K562 (cell line): Measurements from ENCODE around the gene HMGN1. TPM values are rescaled to one million over a fixed set of nuclear protein-coding genes. Genes with fewer than 3 reads are reported as not detected.

Experiments used
- ATAC-seq: fragments of 200-7000 bp; cut with Tn5 transposase; 3 replicates; pipeline ENCODE4 v1.9.1; 2020; ENCODE audit warnings: moderate library complexity
- BruUV-seq: library from RNA; stranded (reverse); fragments of 400-500 nt; replicated peaks from 2 replicates; lab custom pipeline; 2021; lab: Mats Ljungman, UMichigan
- CTCF ChIA-PET: fragments of 300-600 bp; formaldehyde crosslinking; extraction: SDS; loops from one replicate; lab custom pipeline; 2021; ENCODE audit warnings: low intra/inter-chr PET ratio; lab: Yijun Ruan, JAX
- POLR2A ChIA-PET: fragments of 300-600, 350-650 bp; sonication (Branson Sonifier 250); formaldehyde crosslinking; extraction: SDS; loops from one replicate; lab custom pipeline; 2021; ENCODE audit warnings: antibody characterized with exemption, inconsistent platforms; lab: Yijun Ruan, JAX
- DNase-seq, 4 experiments: peaks; one replicate each; pipeline versions ENCODE4 v3.0.0 to v3.0.0-alpha.2; 2011 to 2018; ENCODE audit warnings: low spot score in 3 of 4, mixed read lengths in 3 of 4; ENCODE audit errors: extremely low read depth in 1 of 4
- FAIRE-seq: peaks from 2 replicates; lab custom pipeline; 2011; peaks lifted over from hg19 to GRCh38; lab: Jason Lieb, UNC
- H2AFZ ChIP-seq: 2 replicates; pipeline ENCODE4 v1.6.0; 2011; ENCODE audit warnings: low read depth, low read length, control low read depth, inconsistent platforms
- H3K27ac ChIP-seq: fragments of 200-600 bp; 3 replicates; pipeline ENCODE4 v1.8.0; 2011; ENCODE audit warnings: low read depth, mild to moderate bottlenecking, control low read depth, inconsistent platforms, low read length, moderate library complexity, mixed read lengths; ENCODE audit errors: extremely low read depth
- H3K27me3 ChIP-seq, 2 experiments: fragments of 300-600 bp in 1 of 2; 2 replicates in 1 of 2; 3 replicates in 1 of 2; pipeline versions ENCODE4 v1.6.0 to v1.8.0; 2011; ENCODE audit warnings: inconsistent platforms in 2 of 2, low read length in 2 of 2, mild to moderate bottlenecking in 1 of 2, mixed read lengths in 1 of 2, moderate library complexity in 1 of 2; ENCODE audit not compliant: control insufficient read depth in 2 of 2, insufficient read depth in 2 of 2
- H3K36me3 ChIP-seq: fragments of 300-600 bp; 3 replicates; pipeline ENCODE4 v1.8.0; 2011; ENCODE audit warnings: mild to moderate bottlenecking, low read length, inconsistent platforms; ENCODE audit not compliant: control insufficient read depth, insufficient read depth
- H3K4me1 ChIP-seq, 2 experiments: fragments of 200-600 bp in 1 of 2; replicated peaks in 1 of 2; 2 replicates in 1 of 2; 3 replicates in 1 of 2; pipeline versions ENCODE4 v1.5.1 to v1.8.0; 2011; ENCODE audit warnings: inconsistent platforms in 2 of 2, low read length in 2 of 2, mild to moderate bottlenecking in 1 of 2, mixed read lengths in 1 of 2, moderate library complexity in 1 of 2; ENCODE audit not compliant: control insufficient read depth in 2 of 2, insufficient read depth in 2 of 2
- H3K4me2 ChIP-seq: 2 replicates; pipeline ENCODE4 v1.6.1; 2011; ENCODE audit warnings: low read length, control low read depth, inconsistent platforms, mixed read lengths; ENCODE audit not compliant: insufficient read depth
- H3K4me3 ChIP-seq: fragments of 200-600 bp; sonication (generic), shearing (Covaris generic); 2 replicates; pipeline ENCODE4 v1.5.1; 2016; ENCODE audit warnings: control low read depth, inconsistent platforms
- H3K79me2 ChIP-seq: fragments of 200-600 bp; 3 replicates; pipeline ENCODE4 v1.8.0; 2011; ENCODE audit warnings: low read length, inconsistent platforms; ENCODE audit not compliant: control insufficient read depth, insufficient read depth
- H3K9ac ChIP-seq, 2 experiments: 2 replicates each; pipeline versions ENCODE4 v1.6.0 to v1.6.1; 2011; ENCODE audit warnings: low read depth in 2 of 2, low read length in 2 of 2, control low read depth in 1 of 2, inconsistent platforms in 1 of 2, mild to moderate bottlenecking in 1 of 2, mixed read lengths in 1 of 2; ENCODE audit not compliant: insufficient read depth in 1 of 2
- H3K9me1 ChIP-seq: one replicate; pipeline ENCODE4 v1.6.0; 2011; ENCODE audit warnings: inconsistent platforms, mild to moderate bottlenecking, low read length, moderate library complexity; ENCODE audit not compliant: control insufficient read depth, insufficient read depth
- H3K9me3 ChIP-seq: replicated peaks from 2 replicates; pipeline ENCODE4 v1.5.1; 2011; ENCODE audit warnings: low read depth, low read length, inconsistent platforms; ENCODE audit not compliant: control insufficient read depth, insufficient read depth
- H4K20me1 ChIP-seq: replicated peaks from 2 replicates; pipeline ENCODE4 v1.6.1; 2011; ENCODE audit warnings: low read length, inconsistent platforms, mixed read lengths; ENCODE audit not compliant: control insufficient read depth, insufficient read depth
- POLR2G ChIP-seq: fragments of 200-400 bp; formaldehyde crosslinking; IDR thresholded peaks from 2 replicates; pipeline ENCODE4 v1.6.1; 2017; ENCODE audit warnings: low read depth, mild to moderate bottlenecking, antibody characterized with exemption, low read length, moderate library complexity
- RBFOX2 ChIP-seq: fragments of 200-400 bp; formaldehyde crosslinking; IDR thresholded peaks from 2 replicates; pipeline ENCODE4 v1.6.1; 2017; ENCODE audit warnings: low read depth, mild to moderate bottlenecking, low read length, moderate library complexity
- RFX7 ChIP-seq: fragments of 250-450 bp; sonication (Bioruptor Pico); IDR thresholded peaks from 2 replicates; pipeline ENCODE4 v1.5.1; 2021; ENCODE audit warnings: mild to moderate bottlenecking
- ZNF655 ChIP-seq: fragments of 250-450 bp; sonication (Bioruptor Pico); IDR thresholded peaks from 2 replicates; pipeline ENCODE4 v1.5.0; 2021
- WGBS: fragments of 100-300 bp; shearing (Covaris generic); methylation state at CpG from one replicate; pipeline ENCODE4 v1.1.6; 2016; ENCODE audit warnings: low coverage, mixed read lengths; ENCODE audit not compliant: insufficient coverage; ENCODE audit errors: missing lambda C conversion rate; 5-methylcytosine and 5-hydroxymethylcytosine counted together
- in situ Hi-C: fragments of 300-500 bp; cut with MboI; formaldehyde crosslinking; loops from 4 replicates; pipeline ENCODE4 v1.15.0; 2018; ENCODE audit warnings: inconsistent platforms, mixed read lengths
- intact Hi-C: fragments of 100-400 bp; cut with micrococcal nuclease; formaldehyde crosslinking; loops from 2 replicates; pipeline ENCODE4 v1.14.2; 2022
- polyA plus RNA-seq, 8 experiments: library from polyadenylated mRNA; depleted of rRNA in 4 of 8; stranded (reverse) in 5 of 8; unstranded in 3 of 8; fragments of >200 nt; fragmentation: Nextera tagmentation in 2 of 8; fragmentation: Illumina TruSeq in 1 of 8; extraction: Ambion mirVana in 2 of 8; extraction: Trizol in 1 of 8; gene quantifications; 2 replicates each; pipeline versions ENCODE4 v1.2.1 to v1.2.3, GENCODE V29; 2011 to 2014; ENCODE audit warnings: inconsistent platforms in 1 of 8, missing spikeins in 1 of 8
- total RNA-seq, 7 experiments: library from RNA; depleted of rRNA in 6 of 7; stranded (reverse); fragments of >200 nt in 6 of 7; fragmentation: Illumina TruSeq in 2 of 7; extraction: Trizol in 2 of 7; gene quantifications; 2 replicates each; pipeline versions ENCODE4 v1.2.1 to v1.2.3, GENCODE V29; 2011 to 2021; ENCODE audit warnings: low replicate concordance in 1 of 7
- TF ChIP-seq, protein P1 (sequence below): sonication (generic); formaldehyde crosslinking; IDR thresholded peaks from 2 replicates; pipeline ENCODE4 v1.8.1; 2023; ENCODE audit warnings: mild to moderate bottlenecking, missing genetic modification reagents

The HMGN1 gene
- total and polyA plus RNA-seq, 9 of the 15 experiments (the other 6 are each of a cell fraction or from before 2014, with no cell fraction given): 124 to 626 (median 498) TPM

- in situ Hi-C loops: loop anchor here (5.0 kb wide), 2 partner anchors 52 to 68 kb away; no protein-coding TSS in a partner anchor
- POLR2A ChIA-PET: interaction anchor here (0.6 to 1.3 kb wide), 5 partner anchors 15 to 70 kb away, joined by 3 to 5 read pairs (median 3); no protein-coding TSS in a partner anchor
- Histone ChIP-seq H3K4me2 (no peak overlapping the region), H3K4me3 (no peak overlapping the region)
- FAIRE-seq: no peak
- DNase-seq: no peak
- TF ChIP-seq RFX7 (CRISPR knock-in tag) (no peak), POLR2G (0 out of 2 replicates have a peak, but pooled peaks have one; percentile 35), RBFOX2 (peak; percentile 51; the same call in 1 of the 2 replicates), ZNF655 (CRISPR knock-in tag) (no peak)
- TF ChIP-seq, protein P1, sequence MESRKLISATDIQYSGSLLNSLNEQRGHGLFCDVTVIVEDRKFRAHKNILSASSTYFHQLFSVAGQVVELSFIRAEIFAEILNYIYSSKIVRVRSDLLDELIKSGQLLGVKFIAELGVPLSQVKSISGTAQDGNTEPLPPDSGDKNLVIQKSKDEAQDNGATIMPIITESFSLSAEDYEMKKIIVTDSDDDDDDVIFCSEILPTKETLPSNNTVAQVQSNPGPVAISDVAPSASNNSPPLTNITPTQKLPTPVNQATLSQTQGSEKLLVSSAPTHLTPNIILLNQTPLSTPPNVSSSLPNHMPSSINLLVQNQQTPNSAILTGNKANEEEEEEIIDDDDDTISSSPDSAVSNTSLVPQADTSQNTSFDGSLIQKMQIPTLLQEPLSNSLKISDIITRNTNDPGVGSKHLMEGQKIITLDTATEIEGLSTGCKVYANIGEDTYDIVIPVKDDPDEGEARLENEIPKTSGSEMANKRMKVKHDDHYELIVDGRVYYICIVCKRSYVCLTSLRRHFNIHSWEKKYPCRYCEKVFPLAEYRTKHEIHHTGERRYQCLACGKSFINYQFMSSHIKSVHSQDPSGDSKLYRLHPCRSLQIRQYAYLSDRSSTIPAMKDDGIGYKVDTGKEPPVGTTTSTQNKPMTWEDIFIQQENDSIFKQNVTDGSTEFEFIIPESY (CRISPR knock-in tag): peak; percentile 87
- TF ChIP-seq, all 486 proteins: peak for 3
- WGBS: 93% methylated on average over 45 of the region's 50 CpGs
- ATAC-seq: no peak
- peak overlapping the region in 1 of 2 experiments; percentile 33; a peak in 1 of 4 replicates for H3K9ac ChIP-seq
- intact Hi-C loops: loop anchor here (5.0 kb wide), 1 partner anchor 203 kb away; the partner anchor contains the start of gene PSMG1
- CTCF ChIA-PET: no interaction called here
- H3K36me3 ChIP-seq: peaks cover 4% of the 10 kb centered on the region; the same call in 1 of the 3 replicates
- H3K9me1 ChIP-seq: no peaks in the 10 kb centered on the region
- no peaks in the 10 kb centered on the region for H3K27me3 ChIP-seq
- H3K27ac ChIP-seq: no peak overlapping the region
- H3K79me2 ChIP-seq: peaks cover 48% of the 10 kb centered on the region
- no TSS peak for BruUV-seq
- no peaks in the 10 kb centered on the region; the same call in 1 of the 2 replicates for H4K20me1 ChIP-seq
- H3K4me1 ChIP-seq: peaks cover 19 to 38% of the 10 kb centered on the region in 2 experiments
- no peaks in the 10 kb centered on the region for H3K9me3 ChIP-seq
- H2AFZ ChIP-seq: no peak overlapping the region
Measured at GRCh38 chr21:39385299-39386145, 36.6 kb upstream of the HMGN1 start.
